Measurements from ENCODE around the gene MT3. TPM values are rescaled to one million over a fixed set of nuclear protein-coding genes. Genes with fewer than 3 reads are reported as not detected.

MT3 gene
- polyA plus RNA-seq, 1 experiment, result not detected

- peak overlapping the region; percentile 48 for H3K4me3 ChIP-seq (ENCODE audit: low read depth, low read length)
- no peak for TF ChIP-seq CTCF (IDR thresholded peaks at IDR 0.05; ENCODE audit: low read depth, low read length)
- ChIA-PET POLR2A (interaction anchor here (0.6 to 8.7 kb wide), 7 partner anchors 10 to 155 kb away, joined by 3 to 201 read pairs (median 5); partner anchors contain the start of genes MT1E, NUDT21 and OGFOD1), CTCF (interaction anchor here (0.9 to 4.0 kb wide), 3 partner anchors 30 to 96 kb away, joined by 3 to 37 read pairs (median 3); no protein-coding TSS in a partner anchor)
- no peaks in the 10 kb centered on the region for H3K27me3 ChIP-seq (ENCODE audit: control insufficient read depth, insufficient read depth, low read length)
- H3K9me3 ChIP-seq (ENCODE audit: control insufficient read depth, insufficient read depth, low read length), result no peaks in the 10 kb centered on the region; the same call in 1 of the 2 replicates
- no peak for DNase-seq (ENCODE audit: low read depth, low spot score)
- H3K27ac ChIP-seq (ENCODE audit: low read depth, low read length), result peak overlapping the region; percentile 99
These were observed 17.3 kb downstream of the MT3 start for GRCh38 chr16:56606476-56607108.

- H3K9me3 ChIP-seq (ENCODE audit: control insufficient read depth, insufficient read depth, low read length), result no peaks in the 10 kb centered on the region; the same call in 1 of the 2 replicates
- no peak for TF ChIP-seq CTCF (IDR thresholded peaks at IDR 0.05; ENCODE audit: low read depth, low read length)
- H3K27ac ChIP-seq (ENCODE audit: low read depth, low read length), result peak overlapping the region; percentile 99
- DNase-seq (ENCODE audit: low read depth, low spot score), result peak; percentile 93
- no peaks in the 10 kb centered on the region for H3K27me3 ChIP-seq (ENCODE audit: control insufficient read depth, insufficient read depth, low read length)
- CTCF ChIA-PET, result interaction anchor here (0.9 to 1.0 kb wide), 2 partner anchors 31 to 95 kb away, joined by 3 read pairs; no protein-coding TSS in a partner anchor
- H3K4me3 ChIP-seq (ENCODE audit: low read depth, low read length), result peak overlapping the region; percentile 48
- POLR2A ChIA-PET, result interaction anchor here (0.6 to 8.7 kb wide), 7 partner anchors 11 to 156 kb away, joined by 3 to 201 read pairs (median 5); partner anchors contain the start of genes MT1E, NUDT21 and OGFOD1
These were observed 17.8 kb downstream of the MT3 start for GRCh38 chr16:56607109-56607618.

- CTCF ChIA-PET, result interaction anchor here (0.9 to 1.1 kb wide), 3 partner anchors 17 to 94 kb away, joined by 3 to 4 read pairs (median 3); partner anchors contain the start of gene MT1E
- no peak for TF ChIP-seq CTCF (IDR thresholded peaks at IDR 0.05; ENCODE audit: low read depth, low read length)
- H3K27me3 ChIP-seq (ENCODE audit: control insufficient read depth, insufficient read depth, low read length), result no peaks in the 10 kb centered on the region
- H3K27ac ChIP-seq (ENCODE audit: low read depth, low read length), result peak overlapping the region; percentile 99
- POLR2A ChIA-PET, result interaction anchor here (1.0 to 8.7 kb wide), 4 partner anchors 18 to 156 kb away, joined by 3 to 201 read pairs (median 5); partner anchors contain the start of genes MT1E, NUDT21 and OGFOD1
- H3K9me3 ChIP-seq (ENCODE audit: control insufficient read depth, insufficient read depth, low read length), result no peaks in the 10 kb centered on the region; the same call in 1 of the 2 replicates
- no peak for DNase-seq (ENCODE audit: low read depth, low spot score)
- H3K4me3 ChIP-seq (ENCODE audit: low read depth, low read length), result peak overlapping the region; percentile 52
These were observed 18.3 kb downstream of the MT3 start for GRCh38 chr16:56607675-56608042.

GRCh38 chr16:56608043-56608875, 18.9 kb downstream of the MT3 start, which contains the start of gene MT2A:
Gene MT2A (plus strand): TSS chr16:56608584. CDS start chr16:56608656, 72 bp downstream.
- POLR2A ChIA-PET, result interaction anchor here (0.7 to 8.7 kb wide), 6 partner anchors 9 to 101 kb away, joined by 3 to 201 read pairs (median 4); partner anchors contain the start of genes MT1E and MT1X

More at GRCh38 chr16:56608043-56608875, 18.9 kb downstream of the MT3 start, which contains the start of gene MT2A:
- no peaks in the 10 kb centered on the region for H3K27me3 ChIP-seq (ENCODE audit: control insufficient read depth, insufficient read depth, low read length)
- peak within 1 kb of the TSS; percentile 99 for H3K27ac ChIP-seq (ENCODE audit: low read depth, low read length)
- CTCF ChIA-PET, result interaction anchor here (1.1 to 1.6 kb wide), 2 partner anchors 17 to 94 kb away, joined by 4 to 6 read pairs; partner anchors contain the start of gene MT1E
- H3K9me3 ChIP-seq (ENCODE audit: control insufficient read depth, insufficient read depth, low read length), result no peaks in the 10 kb centered on the region; the same call in 1 of the 2 replicates
- DNase-seq (ENCODE audit: low read depth, low spot score), result peak; percentile 86
- peak within 1 kb of the TSS; percentile 89 for H3K4me3 ChIP-seq (ENCODE audit: low read depth, low read length)
- TF ChIP-seq CTCF (IDR thresholded peaks at IDR 0.05; ENCODE audit: low read depth, low read length), result no peak

All from AG04450 (cell line).